DMS 273 (cell line): Measurements from ENCODE around the gene ITPKB.

ENCODE experiments used
- DNase-seq: peaks from one replicate; lab custom pipeline; 2025; ENCODE audit not compliant: unreplicated experiment; lab: John Stamatoyannopoulos, UW

Gene ITPKB

GRCh38 chr1:226653311-226653921 lies 85.7 kb downstream of the ITPKB start:
- no peak for DNase-seq

- no peak for DNase-seq
Measured at GRCh38 chr1:226652613-226653012, 86.5 kb downstream of the ITPKB start.

- no peak for DNase-seq
Measured at GRCh38 chr1:226651732-226652105, 87.4 kb downstream of the ITPKB start.

GRCh38 chr1:226651041-226651731 lies 87.9 kb downstream of the ITPKB start:
- DNase-seq: no peak

GRCh38 chr1:226650236-226650841 lies 88.7 kb downstream of the ITPKB start:
- no peak for DNase-seq

- DNase-seq: peak; percentile 76
Measured at GRCh38 chr1:226649780-226650179, 89.3 kb downstream of the ITPKB start.

- DNase-seq: no peak
Measured at GRCh38 chr1:226649244-226649643, 89.8 kb downstream of the ITPKB start.

- no peak for DNase-seq
Measured at GRCh38 chr1:226648421-226648820, 90.7 kb downstream of the ITPKB start.

GRCh38 chr1:226647719-226648118 lies 91.4 kb downstream of the ITPKB start:
- DNase-seq: no peak

- no peak for DNase-seq
Measured at GRCh38 chr1:226646870-226647449, 92.1 kb downstream of the ITPKB start.

DNA sequence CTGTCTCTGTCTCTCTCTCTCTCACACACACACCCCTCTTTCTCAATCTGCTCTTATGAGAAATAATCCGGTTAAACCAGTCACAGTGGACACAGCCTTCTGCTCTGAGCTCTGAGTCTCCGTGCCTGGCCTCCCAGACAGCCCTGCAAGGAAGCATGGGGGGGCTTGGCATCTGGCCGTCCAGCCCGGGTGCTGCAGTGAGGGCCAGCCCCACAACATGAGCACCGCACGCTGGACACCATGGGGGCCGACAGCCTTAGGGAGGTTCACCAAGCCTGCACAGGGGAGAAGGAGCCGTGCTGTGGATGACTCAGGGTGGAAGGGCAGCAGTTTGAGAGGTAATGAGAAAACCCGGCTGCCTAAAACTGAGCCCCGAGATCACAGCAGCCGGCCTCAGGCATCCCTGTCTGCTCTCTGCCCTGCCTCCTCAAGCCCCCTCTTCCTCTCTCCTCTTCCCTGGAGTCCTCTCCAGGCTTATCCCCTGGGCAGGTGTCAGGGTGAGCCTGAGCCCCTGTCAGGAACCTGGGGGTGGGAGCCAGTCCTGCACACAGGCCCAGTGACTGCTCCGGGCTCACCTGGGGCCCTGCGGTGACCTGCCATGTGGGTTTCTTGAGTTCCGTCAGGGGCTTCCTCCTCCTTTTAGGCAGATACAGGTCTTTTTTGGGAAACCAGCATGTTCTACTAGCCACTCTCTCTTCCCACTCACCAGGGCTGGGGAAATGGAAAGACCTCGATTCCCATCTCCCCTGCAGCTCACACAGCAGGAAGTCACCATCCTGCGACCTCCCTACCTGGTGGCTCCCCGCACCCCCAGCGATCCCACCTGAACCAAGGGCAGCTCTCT lies 92.8 kb downstream of the ITPKB start:
- DNase-seq: no peak

GRCh38 chr1:226645279-226645976 lies 93.7 kb downstream of the ITPKB start:
- DNase-seq: no peak

DNA sequence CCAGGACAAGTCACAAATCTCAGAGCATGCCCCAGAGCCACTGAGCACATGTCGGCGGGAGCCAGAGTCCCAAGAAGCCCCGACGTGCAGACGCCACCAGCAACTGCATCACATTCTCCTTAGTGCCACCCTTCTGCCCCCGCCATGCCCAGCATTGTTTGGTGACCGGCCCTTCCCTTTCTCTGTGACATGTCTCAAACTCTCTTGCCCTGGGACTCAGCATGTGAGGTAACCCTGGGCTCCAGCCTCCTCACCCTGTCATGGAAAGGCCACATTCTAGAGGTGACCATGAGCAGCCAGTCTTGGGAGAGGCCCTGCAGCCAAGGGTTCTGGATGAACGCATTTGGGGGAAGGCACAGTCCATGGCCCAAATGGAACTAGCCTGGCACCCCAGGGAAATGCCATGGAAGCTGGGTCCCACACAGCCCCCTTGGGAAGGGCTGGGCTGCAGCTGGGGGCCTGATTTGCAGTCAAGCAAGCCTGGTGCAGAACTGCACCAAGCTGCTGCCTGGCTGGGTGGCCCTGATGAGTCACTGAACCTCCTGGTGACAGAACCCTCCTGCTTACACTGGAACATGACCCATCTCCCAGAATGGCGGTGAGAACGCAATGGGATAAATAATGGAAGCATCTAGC lies 94.4 kb downstream of the ITPKB start:
- DNase-seq: no peak

DNA sequence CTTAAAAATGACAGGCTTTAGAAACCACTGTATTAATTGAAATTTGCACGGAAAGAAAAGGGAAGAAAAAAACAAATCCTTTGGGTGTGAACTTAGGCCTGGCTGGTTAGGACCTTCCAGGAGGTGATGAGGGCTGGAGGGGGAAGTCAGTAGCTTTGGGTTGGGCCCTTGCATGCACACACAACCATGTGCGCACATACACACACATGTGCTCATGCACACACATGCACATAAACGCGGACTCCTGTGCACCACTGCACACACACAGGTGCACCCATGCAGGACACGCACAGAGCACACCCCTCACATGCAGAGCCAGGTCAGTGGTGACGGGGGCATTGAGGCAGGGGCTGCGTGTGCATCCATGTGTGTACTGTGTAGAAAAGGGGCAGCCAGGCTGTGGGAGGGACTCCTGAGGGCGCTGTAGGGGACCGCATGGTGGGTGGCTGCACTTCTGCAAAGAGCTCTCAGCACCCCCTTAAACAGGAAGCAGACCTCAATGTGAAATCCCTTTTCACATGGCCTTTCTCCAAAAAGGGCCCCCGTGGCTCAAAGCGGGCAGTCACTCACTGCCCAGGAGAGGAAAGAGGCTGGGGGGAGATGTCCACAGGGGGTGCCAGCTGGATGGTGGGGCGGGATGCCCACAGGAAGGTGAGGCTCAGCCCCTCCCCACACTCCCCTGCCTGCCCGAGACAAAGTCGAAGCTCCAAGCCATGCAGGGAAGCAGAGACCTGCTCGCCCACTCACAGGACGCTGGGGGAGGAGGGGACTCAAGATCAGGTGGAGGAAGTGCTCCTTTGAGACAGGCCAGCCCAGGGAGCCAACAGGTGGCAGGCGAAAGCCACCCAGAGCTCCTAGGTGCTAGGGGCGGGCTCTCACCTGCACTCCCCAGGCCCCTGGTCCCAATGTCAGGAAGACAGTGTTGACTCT lies 95.2 kb downstream of the ITPKB start:
- DNase-seq: no peak

- peak; percentile 67 for DNase-seq
Measured at GRCh38 chr1:226643177-226643576, 95.9 kb downstream of the ITPKB start.

DNA sequence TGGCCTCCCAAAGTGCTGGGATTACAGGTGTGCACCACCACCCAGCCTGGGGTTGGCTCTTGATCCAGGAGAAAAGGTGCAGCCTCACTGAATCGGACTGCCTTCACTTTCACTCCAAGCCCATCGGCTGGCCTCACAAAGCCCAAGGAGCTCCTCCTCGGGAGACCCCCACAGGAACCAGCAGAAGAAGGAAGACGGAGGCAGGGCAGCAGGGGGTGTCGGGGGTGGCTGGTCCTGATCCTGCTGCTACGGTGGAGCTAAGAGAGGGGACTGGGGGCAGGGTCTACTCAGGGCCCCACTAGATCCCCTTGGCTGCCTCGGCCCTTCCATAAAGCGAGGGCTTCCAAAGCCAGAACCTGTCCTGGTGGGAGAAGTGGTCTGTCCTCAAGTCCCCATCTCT lies 96.7 kb downstream of the ITPKB start:
- no peak for DNase-seq

- no peak for DNase-seq
Measured at GRCh38 chr1:226641671-226642231, 97.3 kb downstream of the ITPKB start.

DNA sequence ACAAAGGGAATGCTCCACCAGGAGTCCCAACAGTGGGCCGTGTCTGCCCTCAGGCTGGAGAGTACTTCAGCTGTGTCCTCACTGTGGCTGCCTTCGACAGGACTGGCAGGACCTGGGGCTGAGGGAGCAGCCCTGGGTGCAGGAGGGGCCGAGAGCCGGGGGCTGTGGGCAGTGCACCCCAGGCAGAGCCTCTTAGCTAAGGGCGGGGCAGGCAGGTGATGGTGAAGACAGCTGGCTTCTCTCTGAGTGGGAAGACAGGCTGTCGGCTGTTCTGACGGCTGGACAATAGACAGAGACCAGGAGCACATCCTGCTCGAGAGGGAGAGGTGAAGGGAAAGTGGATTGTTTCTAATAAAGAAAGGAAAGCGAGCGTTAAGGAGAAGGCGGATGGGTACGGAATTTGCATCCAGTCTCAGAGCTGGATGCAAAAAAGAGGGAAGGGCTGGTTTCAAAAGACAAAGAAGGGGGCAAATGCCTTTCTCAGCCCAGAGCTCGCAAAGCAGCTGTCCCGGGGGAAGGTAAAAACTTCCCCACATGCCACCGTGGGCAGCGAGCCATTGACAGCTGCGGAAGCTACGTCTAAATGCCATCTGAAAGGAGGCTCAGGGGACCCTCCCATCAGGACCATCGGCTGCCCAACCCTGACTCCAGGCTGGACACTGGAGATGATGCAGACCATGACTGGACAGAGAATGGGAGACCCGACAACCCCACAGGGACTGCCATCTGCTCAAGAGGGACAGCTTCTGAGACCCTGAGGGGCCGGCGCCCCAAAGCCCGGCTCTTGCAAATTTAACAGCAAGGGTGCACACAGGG lies 98.6 kb downstream of the ITPKB start:
- DNase-seq: peak; percentile 81
